Esophagus (tissue), 2 donors: ENCODE measurements around the gene ANKRD9. TPM values are rescaled to one million over a fixed set of nuclear protein-coding genes. Genes with fewer than 3 reads are reported as not detected.
"Not testable (repeated sequence)": the region's sequence is repeated elsewhere in the genome, so short reads cannot be mapped to it uniquely, and the experiment has no call there.

Experiments used
- H3K27ac ChIP-seq, 2 donors: one replicate each; pipeline ENCODE4 v1.5.1; 2013; ENCODE audit warnings: low read depth in 2 of 2, mild to moderate bottlenecking in 2 of 2, inconsistent platforms in 1 of 2, low read length in 1 of 2, moderate library complexity in 1 of 2
- H3K27me3 ChIP-seq, 2 donors: one replicate each; pipeline ENCODE4 v1.6.1; 2013; ENCODE audit warnings: low read length in 2 of 2, control low read depth in 1 of 2, mild to moderate bottlenecking in 1 of 2; ENCODE audit not compliant: insufficient read depth in 2 of 2, control insufficient read depth in 1 of 2
- H3K36me3 ChIP-seq, 2 donors: one replicate each; pipeline ENCODE4 v1.6.1; 2013; ENCODE audit warnings: low read length in 1 of 2; ENCODE audit not compliant: control insufficient read depth in 2 of 2, insufficient read depth in 2 of 2
- H3K4me1 ChIP-seq, 2 donors: one replicate each; pipeline ENCODE4 v1.6.1; 2013; ENCODE audit warnings: low read length in 1 of 2; ENCODE audit not compliant: control insufficient read depth in 2 of 2, insufficient read depth in 2 of 2
- H3K4me3 ChIP-seq, 2 donors: one replicate each; pipeline ENCODE4 v1.5.1; 2013; ENCODE audit warnings: low read length in 2 of 2, mild to moderate bottlenecking in 2 of 2, low read depth in 1 of 2, moderate library complexity in 1 of 2
- H3K9me3 ChIP-seq, 2 donors: one replicate each; pipeline ENCODE4 v1.6.1; 2013; ENCODE audit warnings: mild to moderate bottlenecking in 2 of 2, low read depth in 1 of 2, low read length in 1 of 2, moderate library complexity in 1 of 2; ENCODE audit not compliant: control insufficient read depth in 2 of 2, insufficient read depth in 1 of 2
- WGBS, 2 donors: extraction: QIAGEN DNeasy Blood & Tissue Kit; methylation state at CpG; one replicate each; pipeline ENCODE4 v1.1.7; 2013; 5-methylcytosine and 5-hydroxymethylcytosine counted together
- polyA plus RNA-seq, 2 donors: library from polyadenylated mRNA; stranded (reverse); fragments of 200-250 nt; gene quantifications; one replicate each; pipeline ENCODE4 v1.2.3, GENCODE V29; 2013
- donor health status: healthy with polysubstance abuse.
- donor health status: Bipolar disorder and iron deficiency.

ANKRD9 gene
- polyA plus RNA-seq: 10 to 100 TPM; 12.5 to 12.9 TPM

GRCh38 chr14:102509746-102510615 lies at the start of gene ANKRD9:
ANKRD9 (minus strand) TSS chr14:102509776; CDS start chr14:102507889, 1,887 bp downstream.
- peaks cover 0 to 24% of the 10 kb centered on the region in 2 donors for H3K4me1 ChIP-seq
- no peaks in the 10 kb centered on the region for H3K9me3 ChIP-seq
- WGBS, 2 donors: 2 to 3% methylated on average over 54 to 91 of the region's 91 CpGs
- peaks cover 0 to 17% of the 10 kb centered on the region in 2 donors for H3K36me3 ChIP-seq
- peak within 1 kb of the TSS; percentile 96 for H3K27ac ChIP-seq
- peak within 1 kb of the TSS; percentile 73 to 74 for H3K4me3 ChIP-seq
- no peaks in the 10 kb centered on the region for H3K27me3 ChIP-seq

GRCh38 chr14:102558556-102558955 lies 49.0 kb upstream of the ANKRD9 start:
- H3K9me3 ChIP-seq: no peaks in the 10 kb centered on the region
- peaks cover 0 to 12% of the 10 kb centered on the region in 2 donors for H3K4me1 ChIP-seq
- H3K4me3 ChIP-seq: no peak overlapping the region
- H3K36me3 ChIP-seq: no peaks in the 10 kb centered on the region
- 55 to 71% methylated on average over 4 of the region's 4 CpGs for WGBS, 2 donors
- H3K27me3 ChIP-seq: no peaks in the 10 kb centered on the region
- no peak overlapping the region for H3K27ac ChIP-seq

GRCh38 chr14:102557434-102558226 lies 48.1 kb upstream of the ANKRD9 start:
- Histone ChIP-seq H3K9me3 (no peaks in the 10 kb centered on the region), H3K27ac (peak overlapping the region; percentile 26 to 68), H3K4me3 (no peak overlapping the region), H3K27me3 (no peaks in the 10 kb centered on the region), H3K4me1 (peaks cover 0 to 12% of the 10 kb centered on the region in 2 donors), H3K36me3 (no peaks in the 10 kb centered on the region)
- WGBS, 2 donors: 70 to 82% methylated on average over 12 of the region's 12 CpGs

GRCh38 chr14:102556098-102556677 lies 46.6 kb upstream of the ANKRD9 start:
- 97 to 98% methylated on average over 14 of the region's 14 CpGs for WGBS, 2 donors
- no peaks in the 10 kb centered on the region for H3K36me3 ChIP-seq
- H3K4me3 ChIP-seq: no peak overlapping the region
- H3K27me3 ChIP-seq: no peaks in the 10 kb centered on the region
- H3K4me1 ChIP-seq: peaks cover 0 to 12% of the 10 kb centered on the region in 2 donors
- peak overlapping the region in 1 of 2 donors; percentile 92 for H3K27ac ChIP-seq
- H3K9me3 ChIP-seq: no peaks in the 10 kb centered on the region

- H3K4me1 ChIP-seq: peaks cover 0 to 12% of the 10 kb centered on the region in 2 donors
- H3K9me3 ChIP-seq: no peaks in the 10 kb centered on the region
- H3K36me3 ChIP-seq: no peaks in the 10 kb centered on the region
- H3K27ac ChIP-seq: peak overlapping the region; percentile 92 to 96
- H3K4me3 ChIP-seq: peak overlapping the region; percentile 65 to 72
- no peaks in the 10 kb centered on the region for H3K27me3 ChIP-seq
- 4 to 8% methylated on average over 60 to 94 of the region's 94 CpGs for WGBS, 2 donors
These were observed 45.5 kb upstream of the ANKRD9 start for GRCh38 chr14:102554821-102555819.

- peaks cover 0 to 2% of the 10 kb centered on the region in 2 donors for H3K4me1 ChIP-seq
- H3K4me3 ChIP-seq: peak overlapping the region; percentile 33 to 40
These were observed 42.6 kb upstream of the ANKRD9 start for GRCh38 chr14:102551995-102552705.

GRCh38 chr14:102550927-102551401 lies 41.4 kb upstream of the ANKRD9 start:
- H3K4me3 ChIP-seq, H3K27ac ChIP-seq, H3K36me3 ChIP-seq, H3K9me3 ChIP-seq, H3K27me3 ChIP-seq, H3K4me1 ChIP-seq: not testable (repeated sequence)
- WGBS, 2 donors: 76 to 81% methylated on average over 3 of the region's 3 CpGs

More at GRCh38 chr14:102551995-102552705, 42.6 kb upstream of the ANKRD9 start:
- Histone ChIP-seq H3K27me3 (no peaks in the 10 kb centered on the region), H3K9me3 (peaks cover 0 to 3% of the 10 kb centered on the region in 2 donors), H3K27ac (peak overlapping the region; percentile 78 to 97), H3K36me3 (no peaks in the 10 kb centered on the region)
- 56 to 59% methylated on average over 14 of the region's 14 CpGs for WGBS, 2 donors

GRCh38 chr14:102548616-102549240 lies 39.2 kb upstream of the ANKRD9 start:
- H3K4me1 ChIP-seq: peaks cover 3 to 12% of the 10 kb centered on the region in 2 donors
- H3K27ac ChIP-seq: no peak overlapping the region
- WGBS, 2 donors: 54 to 64% methylated on average over 3 of the region's 3 CpGs
- peaks cover 0 to 3% of the 10 kb centered on the region in 2 donors for H3K9me3 ChIP-seq
- H3K4me3 ChIP-seq: no peak overlapping the region
- no peaks in the 10 kb centered on the region for H3K36me3 ChIP-seq
- H3K27me3 ChIP-seq: peaks cover 0 to 5% of the 10 kb centered on the region in 2 donors
